ENCODE measurements around the gene ZNF593OS.

ZNF593OS gene

DNA sequence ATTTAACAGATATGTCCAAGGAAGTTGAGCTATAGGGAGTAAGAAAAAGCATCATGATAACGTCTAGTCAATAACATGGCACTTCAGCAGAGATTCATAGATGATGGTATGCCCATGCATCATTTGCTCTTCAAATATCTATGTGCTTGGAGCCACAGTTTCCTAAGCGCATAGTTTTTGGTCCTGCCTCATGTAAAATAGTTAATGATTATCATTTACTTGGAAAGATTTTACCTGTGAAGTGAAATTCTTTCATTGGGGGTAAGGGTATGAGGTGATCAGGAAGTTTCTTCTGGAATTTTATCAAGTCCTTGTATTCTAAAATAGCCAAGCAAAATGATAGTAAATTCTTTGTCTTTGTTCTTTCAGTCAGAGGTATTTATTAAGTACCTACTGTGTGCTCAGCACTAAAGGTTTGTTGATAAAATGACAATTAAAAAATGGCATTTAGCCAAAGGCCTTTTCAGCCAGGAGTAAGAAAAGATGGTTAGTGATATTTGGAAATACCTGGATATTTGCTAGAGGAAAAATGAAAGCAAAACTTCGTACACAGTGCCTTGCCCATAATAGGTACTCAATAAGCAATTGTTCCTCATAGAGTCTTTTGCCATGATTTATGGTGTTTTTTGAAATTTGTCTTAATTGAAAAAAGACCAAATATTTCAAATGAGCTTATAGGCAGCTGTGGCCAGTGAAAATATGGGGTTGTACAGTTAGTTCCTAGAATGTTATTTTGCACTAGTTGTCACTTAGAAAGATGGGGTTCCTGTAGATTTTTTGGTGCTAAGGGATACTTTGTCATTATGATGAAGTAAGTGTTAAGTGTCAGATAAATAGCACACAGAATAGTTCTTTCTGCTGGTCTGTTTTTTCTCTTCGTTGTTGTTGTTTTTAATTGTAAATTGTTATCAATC lies 47.0 kb downstream of the ZNF593OS start:
- Histone ChIP-seq H2BK120ac (ENCODE audit: low read depth, low read length) (no peak overlapping the region), H3K23ac (ENCODE audit: low read length) (no peak overlapping the region), H3K4me1 (ENCODE audit: control insufficient read depth, low read depth, low read length) (no peaks in the 10 kb centered on the region), H3K4me2 (ENCODE audit: low read length) (no peak overlapping the region), H3K36me3 (ENCODE audit: control insufficient read depth, insufficient read depth, low read length) (no peaks in the 10 kb centered on the region), H3K79me2 (ENCODE audit: control insufficient read depth, insufficient read depth, low read length) (no peaks in the 10 kb centered on the region), H4K8ac (ENCODE audit: low read depth, low read length) (no peak overlapping the region), H4K5ac (ENCODE audit: low read length) (no peak overlapping the region), H3K27me3 (ENCODE audit: insufficient read depth, low read length, poor library complexity) (no peaks in the 10 kb centered on the region), H2BK5ac (ENCODE audit: low read length) (no peak overlapping the region), H3K4me3 (ENCODE audit: low read length) (no peak overlapping the region), H3K9ac (ENCODE audit: low read length) (no peak overlapping the region), H2AK5ac (ENCODE audit: low read length) (no peak overlapping the region), H3K27ac (ENCODE audit: low read depth, low read length) (no peak overlapping the region), H3K4ac (ENCODE audit: low read depth, low read length) (no peak overlapping the region), H3K56ac (ENCODE audit: low read length) (no peak overlapping the region), H3K79me1 (ENCODE audit: low read length) (no peaks in the 10 kb centered on the region), H3K18ac (ENCODE audit: low read length) (no peak overlapping the region), H2BK15ac (replicated peaks; ENCODE audit: low read depth) (no peak overlapping the region)
- DNase-seq, result no peak
- no CpG with 5 or more reads among the region's 4 CpGs for WGBS (ENCODE audit: extremely low coverage, insufficient coverage, low lambda C conversion rate)

DNA sequence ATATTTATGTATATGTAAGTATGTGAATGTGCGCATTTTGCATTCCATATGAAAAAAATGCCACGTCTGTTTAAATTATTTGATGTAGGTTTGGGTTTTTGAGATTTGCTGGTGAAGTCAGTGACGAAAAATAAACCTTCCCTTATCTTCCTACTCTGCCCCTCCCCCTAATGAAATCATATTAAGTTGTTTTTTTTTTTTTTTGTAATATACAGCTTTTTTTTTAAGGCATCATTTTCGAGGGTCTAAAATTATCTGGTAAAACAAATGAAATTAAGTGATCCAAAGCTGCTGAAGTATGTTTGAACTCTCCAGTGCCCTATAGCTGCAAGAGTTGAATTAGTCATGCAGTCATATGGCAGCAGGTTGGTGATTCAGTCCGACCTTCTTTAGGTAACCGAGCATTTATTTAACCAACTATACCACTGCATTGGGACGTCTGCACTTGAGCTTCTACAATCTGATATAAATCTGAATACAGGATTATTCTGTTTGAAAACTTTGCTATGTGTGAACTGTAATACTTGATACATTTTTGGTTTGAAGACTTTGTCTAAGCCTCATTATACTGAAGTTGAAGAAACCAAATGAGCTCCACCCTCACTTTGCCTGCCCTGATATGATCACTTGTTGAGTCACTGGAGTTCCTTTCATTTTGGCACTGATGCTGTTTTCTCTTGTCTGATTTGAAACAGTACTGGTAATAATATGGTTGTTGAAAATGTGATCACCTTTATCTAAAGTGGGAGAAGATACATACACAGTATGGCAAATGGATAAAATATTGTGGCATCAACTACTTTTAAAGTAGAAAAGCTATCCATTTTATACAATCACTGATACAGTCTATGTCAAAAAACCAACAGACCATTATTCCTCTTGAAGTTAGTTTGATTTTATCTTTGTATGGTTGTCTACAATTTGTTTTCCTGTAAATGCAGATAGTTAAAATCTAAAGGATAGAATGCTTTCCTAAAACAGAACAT lies 48.4 kb downstream of the ZNF593OS start:
- H2BK120ac ChIP-seq (ENCODE audit: low read depth, low read length), result no peak overlapping the region
- H2AK5ac ChIP-seq (ENCODE audit: low read length), result no peak overlapping the region
- no peak overlapping the region for H4K8ac ChIP-seq (ENCODE audit: low read depth, low read length)
- H4K5ac ChIP-seq (ENCODE audit: low read length), result no peak overlapping the region
- no peak overlapping the region for H2BK15ac ChIP-seq (replicated peaks; ENCODE audit: low read depth)
- H3K79me1 ChIP-seq (ENCODE audit: low read length), result no peaks in the 10 kb centered on the region
- H3K9ac ChIP-seq (ENCODE audit: low read length), result no peak overlapping the region
- no peaks in the 10 kb centered on the region for H3K36me3 ChIP-seq (ENCODE audit: control insufficient read depth, insufficient read depth, low read length)
- DNase-seq, result no peak
- H3K4me2 ChIP-seq (ENCODE audit: low read length), result no peak overlapping the region
- no peaks in the 10 kb centered on the region for H3K27me3 ChIP-seq (ENCODE audit: insufficient read depth, low read length, poor library complexity)
- no CpG with 5 or more reads among the region's 7 CpGs for WGBS (ENCODE audit: extremely low coverage, insufficient coverage, low lambda C conversion rate)
- H3K23ac ChIP-seq (ENCODE audit: low read length), result no peak overlapping the region
- no peak overlapping the region for H2BK5ac ChIP-seq (ENCODE audit: low read length)
- no peaks in the 10 kb centered on the region for H3K4me1 ChIP-seq (ENCODE audit: control insufficient read depth, low read depth, low read length)
- H3K4ac ChIP-seq (ENCODE audit: low read depth, low read length), result no peak overlapping the region
- H3K4me3 ChIP-seq (ENCODE audit: low read length), result no peak overlapping the region
- no peaks in the 10 kb centered on the region for H3K79me2 ChIP-seq (ENCODE audit: control insufficient read depth, insufficient read depth, low read length)
- no peak overlapping the region for H3K27ac ChIP-seq (ENCODE audit: low read depth, low read length)
- H3K56ac ChIP-seq (ENCODE audit: low read length), result no peak overlapping the region
- H3K18ac ChIP-seq (ENCODE audit: low read length), result no peak overlapping the region

DNA sequence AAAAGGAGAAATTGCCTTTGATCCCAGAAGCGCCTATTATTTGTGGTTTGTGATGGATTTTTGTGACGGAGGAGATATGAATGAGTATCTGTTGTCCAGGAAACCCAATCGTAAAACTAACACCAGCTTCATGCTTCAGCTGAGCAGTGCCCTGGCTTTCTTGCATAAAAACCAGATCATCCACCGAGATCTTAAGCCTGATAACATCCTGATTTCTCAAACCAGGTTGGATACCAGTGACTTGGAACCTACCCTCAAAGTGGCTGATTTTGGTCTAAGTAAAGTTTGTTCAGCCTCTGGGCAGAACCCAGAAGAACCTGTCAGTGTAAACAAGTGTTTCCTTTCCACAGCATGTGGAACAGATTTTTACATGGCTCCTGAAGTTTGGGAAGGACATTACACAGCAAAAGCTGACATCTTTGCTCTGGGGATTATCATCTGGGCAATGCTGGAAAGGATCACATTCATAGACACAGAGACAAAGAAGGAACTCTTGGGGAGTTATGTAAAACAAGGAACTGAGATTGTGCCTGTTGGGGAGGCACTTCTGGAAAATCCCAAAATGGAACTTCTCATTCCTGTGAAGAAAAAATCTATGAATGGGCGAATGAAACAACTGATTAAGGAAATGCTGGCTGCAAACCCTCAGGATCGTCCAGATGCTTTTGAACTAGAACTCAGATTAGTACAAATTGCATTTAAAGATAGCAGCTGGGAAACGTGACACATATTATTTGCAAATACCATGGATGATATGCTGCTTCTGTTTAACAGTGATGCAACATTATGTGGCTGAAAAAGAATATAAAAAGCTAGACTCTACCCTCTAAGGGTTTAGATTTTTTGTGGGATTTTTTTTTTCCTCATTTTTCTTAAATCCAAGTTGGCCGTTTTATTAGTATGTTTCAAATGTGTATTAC lies 49.5 kb downstream of the ZNF593OS start:
- H3K56ac ChIP-seq (ENCODE audit: low read length), result no peak overlapping the region
- no peak overlapping the region for H3K4me3 ChIP-seq (ENCODE audit: low read length)
- 100% methylated on average over 1 of the region's 8 CpGs for WGBS (ENCODE audit: extremely low coverage, insufficient coverage, low lambda C conversion rate)
- H4K5ac ChIP-seq (ENCODE audit: low read length), result no peak overlapping the region
- no peak for DNase-seq
- H2BK15ac ChIP-seq (replicated peaks; ENCODE audit: low read depth), result no peak overlapping the region
- no peaks in the 10 kb centered on the region for H3K36me3 ChIP-seq (ENCODE audit: control insufficient read depth, insufficient read depth, low read length)
- no peak overlapping the region for H3K23ac ChIP-seq (ENCODE audit: low read length)
- no peaks in the 10 kb centered on the region for H3K4me1 ChIP-seq (ENCODE audit: control insufficient read depth, low read depth, low read length)
- H2BK5ac ChIP-seq (ENCODE audit: low read length), result no peak overlapping the region
- no peak overlapping the region for H3K9ac ChIP-seq (ENCODE audit: low read length)
- H3K79me1 ChIP-seq (ENCODE audit: low read length), result no peaks in the 10 kb centered on the region
- H2AK5ac ChIP-seq (ENCODE audit: low read length), result no peak overlapping the region
- H3K79me2 ChIP-seq (ENCODE audit: control insufficient read depth, insufficient read depth, low read length), result no peaks in the 10 kb centered on the region
- no peak overlapping the region for H3K4ac ChIP-seq (ENCODE audit: low read depth, low read length)
- H3K27me3 ChIP-seq (ENCODE audit: insufficient read depth, low read length, poor library complexity), result no peaks in the 10 kb centered on the region
- no peak overlapping the region for H2BK120ac ChIP-seq (ENCODE audit: low read depth, low read length)
- no peak overlapping the region for H3K18ac ChIP-seq (ENCODE audit: low read length)
- H3K27ac ChIP-seq (ENCODE audit: low read depth, low read length), result no peak overlapping the region
- no peak overlapping the region for H4K8ac ChIP-seq (ENCODE audit: low read depth, low read length)
- no peak overlapping the region for H3K4me2 ChIP-seq (ENCODE audit: low read length)

DNA sequence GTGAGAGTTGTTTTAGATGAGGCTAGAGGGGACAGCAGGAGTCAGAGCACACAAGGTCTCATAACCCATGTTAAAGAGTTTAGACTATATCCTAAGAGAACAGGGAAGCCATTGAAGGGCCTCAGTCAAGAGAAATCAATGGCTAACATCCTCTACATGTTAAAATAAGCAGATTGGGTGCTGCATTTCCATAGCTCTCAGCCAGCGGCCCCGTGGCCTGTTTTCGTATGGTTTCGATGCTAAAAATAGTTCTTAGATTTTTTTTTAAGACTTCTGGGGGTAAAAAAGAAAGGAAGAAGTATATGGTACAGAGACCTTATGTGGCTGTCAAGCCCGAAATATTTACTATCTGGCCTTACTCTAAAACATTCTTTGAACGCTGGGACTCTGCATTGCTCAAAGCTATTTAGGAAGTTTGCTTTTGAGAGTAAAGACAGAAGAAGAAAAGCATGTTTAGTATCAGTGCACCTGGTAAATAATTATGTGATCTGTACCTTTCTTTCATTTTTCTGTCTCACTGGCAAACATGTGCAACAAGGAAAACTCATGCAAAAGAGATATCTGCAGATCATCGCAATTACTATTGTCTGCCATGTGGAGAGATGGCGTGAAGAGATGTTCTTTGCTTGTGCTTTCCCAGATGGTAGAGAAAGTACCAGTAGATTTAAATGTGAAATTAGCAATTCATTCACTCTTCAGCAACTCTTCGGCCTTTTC lies 51.6 kb downstream of the ZNF593OS start:
- Histone ChIP-seq H3K79me2 (ENCODE audit: control insufficient read depth, insufficient read depth, low read length) (no peaks in the 10 kb centered on the region), H3K27ac (ENCODE audit: low read depth, low read length) (no peak overlapping the region), H3K9ac (ENCODE audit: low read length) (no peak overlapping the region), H2BK15ac (replicated peaks; ENCODE audit: low read depth) (no peak overlapping the region), H3K79me1 (ENCODE audit: low read length) (no peaks in the 10 kb centered on the region), H3K18ac (ENCODE audit: low read length) (no peak overlapping the region), H3K23ac (ENCODE audit: low read length) (no peak overlapping the region), H2BK120ac (ENCODE audit: low read depth, low read length) (no peak overlapping the region), H4K8ac (ENCODE audit: low read depth, low read length) (no peak overlapping the region), H2AK5ac (ENCODE audit: low read length) (no peak overlapping the region), H4K5ac (ENCODE audit: low read length) (no peak overlapping the region), H3K4ac (ENCODE audit: low read depth, low read length) (no peak overlapping the region), H3K4me3 (ENCODE audit: low read length) (no peak overlapping the region), H3K4me2 (ENCODE audit: low read length) (no peak overlapping the region), H3K56ac (ENCODE audit: low read length) (no peak overlapping the region), H3K27me3 (ENCODE audit: insufficient read depth, low read length, poor library complexity) (no peaks in the 10 kb centered on the region), H3K36me3 (ENCODE audit: control insufficient read depth, insufficient read depth, low read length) (no peaks in the 10 kb centered on the region), H2BK5ac (ENCODE audit: low read length) (no peak overlapping the region), H3K4me1 (ENCODE audit: control insufficient read depth, low read depth, low read length) (no peaks in the 10 kb centered on the region)
- WGBS (ENCODE audit: extremely low coverage, insufficient coverage, low lambda C conversion rate), result no CpG with 5 or more reads among the region's 9 CpGs
- DNase-seq, result no peak

Measured in mesendoderm (in vitro differentiated cells).